ENCODE measurements around the gene NABP1. TPM values are rescaled to one million over a fixed set of nuclear protein-coding genes. Genes with fewer than 3 reads are reported as not detected.

Gene NABP1
- total RNA-seq, 1 experiment from 2014 or later: 38.7 TPM

- no peak overlapping the region for H3K27ac ChIP-seq (ENCODE audit: low read length)
- ChIA-PET POLR2A (no interaction called here), CTCF (no interaction called here)
- no peaks in the 10 kb centered on the region for H3K27me3 ChIP-seq (ENCODE audit: control insufficient read depth, insufficient read depth, low read length)
- intact Hi-C loops (cut with micrococcal nuclease; ENCODE audit: unreplicated experiment): no loop called here
- in situ Hi-C loops (cut with HindIII; ENCODE audit: low pct_unique_long_range_greater_than_20kb, low sequenced_read_pairs): no loop called here
- no TSS peak for BruUV-seq (replicated peaks)
- no peak overlapping the region for H3K4me3 ChIP-seq (ENCODE audit: low read depth in 2 of 2, low read length in 2 of 2)
- H3K4me1 ChIP-seq (ENCODE audit: control insufficient read depth, insufficient read depth, low read length): no peaks in the 10 kb centered on the region
- ATAC-seq: no peak
- H3K9me3 ChIP-seq (ENCODE audit: control insufficient read depth, insufficient read depth, low read depth, low read length): no peaks in the 10 kb centered on the region
- no peak for TF ChIP-seq REST (IDR thresholded peaks at IDR 0.05; ENCODE audit: insufficient read depth in 1 of 2, low read depth in 2 of 2, low read length in 1 of 2)
- no peak for DNase-seq (ENCODE audit: low read depth, low spot score)
- H3K36me3 ChIP-seq (ENCODE audit: control insufficient read depth, insufficient read depth, low read length): no peaks in the 10 kb centered on the region
Observed at GRCh38 chr2:191653667-191654391, 24.1 kb upstream of the NABP1 start.

GRCh38 chr2:191656391-191656790 lies 21.5 kb upstream of the NABP1 start:
- no peaks in the 10 kb centered on the region for H3K9me3 ChIP-seq (ENCODE audit: control insufficient read depth, insufficient read depth, low read depth, low read length)
- CTCF ChIA-PET: no interaction called here
- H3K27me3 ChIP-seq (ENCODE audit: control insufficient read depth, insufficient read depth, low read length): no peaks in the 10 kb centered on the region
- ATAC-seq (no peak), DNase-seq (ENCODE audit: low read depth, low spot score) (no peak)
- no peaks in the 10 kb centered on the region for H3K4me1 ChIP-seq (ENCODE audit: control insufficient read depth, insufficient read depth, low read length)
- no peak overlapping the region for H3K4me3 ChIP-seq (ENCODE audit: low read depth in 2 of 2, low read length in 2 of 2)
- BruUV-seq (replicated peaks): no TSS peak
- no peak for TF ChIP-seq POLR2AphosphoS5 (IDR thresholded peaks at IDR 0.05; ENCODE audit: low read depth, low read length)
- TF ChIP-seq SIN3A (IDR thresholded peaks at IDR 0.05; ENCODE audit: borderline replicate concordance, insufficient read depth, low read depth, low read length): no peak
- no peak for TF ChIP-seq CTCF (IDR thresholded peaks at IDR 0.05)
- no peak for TF ChIP-seq REST (IDR thresholded peaks at IDR 0.05; ENCODE audit: insufficient read depth in 1 of 2, low read depth in 2 of 2, low read length in 1 of 2)
- TF ChIP-seq TCF7L2 (IDR thresholded peaks at IDR 0.05; ENCODE audit: low read depth, low read length): no peak
- H3K27ac ChIP-seq (ENCODE audit: low read length): no peak overlapping the region
- POLR2A ChIA-PET: no interaction called here
- H3K36me3 ChIP-seq (ENCODE audit: control insufficient read depth, insufficient read depth, low read length): no peaks in the 10 kb centered on the region
- intact Hi-C loops (cut with micrococcal nuclease; ENCODE audit: unreplicated experiment): no loop called here
- in situ Hi-C loops (cut with HindIII; ENCODE audit: low pct_unique_long_range_greater_than_20kb, low sequenced_read_pairs): no loop called here
